Right lobe of liver (tissue), 6 donors: Measurements from ENCODE around the gene WFDC1. TPM values are rescaled to one million over a fixed set of nuclear protein-coding genes. Genes with fewer than 3 reads are reported as not detected.

Experiments used
- ATAC-seq, 4 donors: fragments of 200-7000 bp; cut with Tn5 transposase; one replicate each; pipeline ENCODE4 v1.9.1; 2020; ENCODE audit warnings: mild to moderate bottlenecking in 4 of 4, moderate library complexity in 4 of 4
- DNase-seq, 3 donors: peaks; one replicate each; pipeline ENCODE4 v3.0.0-alpha.2; 2020
- H3K27ac ChIP-seq, 3 donors: fragments of 200-600 bp; one replicate each; pipeline ENCODE4 v1.8.0; 2022
- H3K27me3 ChIP-seq, 2 donors: fragments of 200-600 bp; one replicate each; pipeline ENCODE4 v1.8.0; 2022
- H3K36me3 ChIP-seq, 4 donors: fragments of 200-600 bp; sonication (generic) in 1 of 4; one replicate each; pipeline versions ENCODE4 v1.5.1 to v1.8.0; 2017 to 2022; ENCODE audit warnings: control low read depth in 1 of 4
- H3K4me1 ChIP-seq, 4 donors: fragments of 200-600 bp; sonication (generic) in 1 of 4; one replicate each; pipeline versions ENCODE4 v1.5.1 to v1.8.0; 2017 to 2022; ENCODE audit warnings: control low read depth in 1 of 4
- H3K4me3 ChIP-seq, 3 donors: fragments of 200-600 bp; one replicate each; pipeline ENCODE4 v1.8.0; 2022
- H3K9me3 ChIP-seq, 4 donors: fragments of 200-600 bp; sonication (generic) in 1 of 4; one replicate each; pipeline versions ENCODE4 v1.5.1 to v1.8.0; 2017 to 2022; ENCODE audit warnings: control low read depth in 1 of 4
- POLR2A ChIP-seq: fragments of 450-650 bp; IDR thresholded peaks from one replicate; pipeline ENCODE4 v1.6.1; 2017; ENCODE audit warnings: antibody characterized with exemption, mild to moderate bottlenecking
- WGBS: methylation state at CpG from one replicate; pipeline ENCODE4 v1.1.6; 2018; ENCODE audit warnings: low coverage, low lambda C conversion rate; ENCODE audit not compliant: insufficient coverage; ENCODE audit errors: missing lambda C conversion rate; 5-methylcytosine and 5-hydroxymethylcytosine counted together
- intact Hi-C, 2 donors: fragments of 100-400 bp; cut with DNase I; formaldehyde crosslinking; loops; one replicate each; pipeline versions ENCODE4 v1.11.2 to v1.14.1; 2022
- total RNA-seq, 6 experiments: library from RNA; depleted of rRNA in 2 of 6; stranded (reverse); fragments of >200 nt in 2 of 6; fragmentation: NEBNext Ultra II Directional in 3 of 6; extraction: Animal tissue kit (Norgen Biotek cat#: 25700) in 3 of 6; gene quantifications; one replicate each; pipeline versions ENCODE4 v1.1.0 to v1.2.4, GENCODE V29; 2016 to 2023
- TF ChIP-seq, protein P1 (sequence below), 4 donors: fragments of 200-600 bp in 3 of 4; fragments of 450-650 bp in 1 of 4; IDR thresholded peaks; one replicate each; pipeline versions ENCODE4 v1.5.1 to v1.8.0; 2016 to 2022; ENCODE audit warnings: antibody characterized with exemption in 4 of 4, mild to moderate bottlenecking in 2 of 4
- donor health status: DM: no; HTN: yes; CAD: no.
- donor health status: DM: no; HTN: no; CAD: no.
- donor health status: DM: no; HTN: no; CAD: no.
- donor health status: DM: no; HTN: yes; CAD: no.
- donor health status: DM: no; HTN: yes; CAD: no.

Gene WFDC1
- total RNA-seq, 6 experiments from 2014 or later = 0.64 to 5.0 (median 2.3) TPM

DNA sequence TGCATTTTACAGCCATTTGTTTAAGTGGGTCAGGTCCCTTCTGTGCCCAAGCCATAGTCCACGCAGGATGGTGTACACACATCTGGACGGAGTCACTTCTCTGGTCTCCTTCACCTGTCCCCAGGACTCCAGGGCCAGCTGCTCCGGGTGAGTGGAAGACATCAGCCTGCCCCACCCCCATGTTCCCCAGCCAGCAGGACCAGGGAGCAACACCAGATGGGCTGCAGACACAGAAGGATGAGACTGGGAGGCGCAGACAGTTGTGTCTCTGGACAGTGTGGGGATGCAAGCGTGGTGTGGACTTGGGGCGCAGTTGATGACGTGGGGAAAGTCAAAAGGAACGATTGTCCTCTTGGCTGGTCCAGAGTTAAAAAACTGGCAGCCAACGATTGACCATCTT is 24.6 kb upstream of the WFDC1 start:
- no peak for ATAC-seq
- Histone ChIP-seq H3K4me1 (no peaks in the 10 kb centered on the region), H3K9me3 (no peaks in the 10 kb centered on the region), H3K36me3 (no peaks in the 10 kb centered on the region), H3K27me3 (no peaks in the 10 kb centered on the region), H3K27ac (no peak overlapping the region), H3K4me3 (no peak overlapping the region)
- intact Hi-C loops = no loop called here
- TF ChIP-seq, protein P1, sequence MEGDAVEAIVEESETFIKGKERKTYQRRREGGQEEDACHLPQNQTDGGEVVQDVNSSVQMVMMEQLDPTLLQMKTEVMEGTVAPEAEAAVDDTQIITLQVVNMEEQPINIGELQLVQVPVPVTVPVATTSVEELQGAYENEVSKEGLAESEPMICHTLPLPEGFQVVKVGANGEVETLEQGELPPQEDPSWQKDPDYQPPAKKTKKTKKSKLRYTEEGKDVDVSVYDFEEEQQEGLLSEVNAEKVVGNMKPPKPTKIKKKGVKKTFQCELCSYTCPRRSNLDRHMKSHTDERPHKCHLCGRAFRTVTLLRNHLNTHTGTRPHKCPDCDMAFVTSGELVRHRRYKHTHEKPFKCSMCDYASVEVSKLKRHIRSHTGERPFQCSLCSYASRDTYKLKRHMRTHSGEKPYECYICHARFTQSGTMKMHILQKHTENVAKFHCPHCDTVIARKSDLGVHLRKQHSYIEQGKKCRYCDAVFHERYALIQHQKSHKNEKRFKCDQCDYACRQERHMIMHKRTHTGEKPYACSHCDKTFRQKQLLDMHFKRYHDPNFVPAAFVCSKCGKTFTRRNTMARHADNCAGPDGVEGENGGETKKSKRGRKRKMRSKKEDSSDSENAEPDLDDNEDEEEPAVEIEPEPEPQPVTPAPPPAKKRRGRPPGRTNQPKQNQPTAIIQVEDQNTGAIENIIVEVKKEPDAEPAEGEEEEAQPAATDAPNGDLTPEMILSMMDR (IDR thresholded peaks at IDR 0.05) = no peak
- TF ChIP-seq POLR2A = no peak
- 61% methylated on average over 7 of the region's 9 CpGs for WGBS
- peak in 1 of 3 donors; percentile 46 for DNase-seq

GRCh38 chr16:84270531-84270930 is 24.1 kb upstream of the WFDC1 start:
- no peaks in the 10 kb centered on the region for H3K27me3 ChIP-seq
- TF ChIP-seq, protein P1 (IDR thresholded peaks at IDR 0.05) = no peak
- TF ChIP-seq POLR2A = no peak
- H3K4me3 ChIP-seq = no peak overlapping the region
- intact Hi-C loops = no loop called here
- H3K9me3 ChIP-seq = no peaks in the 10 kb centered on the region
- H3K4me1 ChIP-seq = no peaks in the 10 kb centered on the region
- ATAC-seq = no peak
- H3K27ac ChIP-seq = no peak overlapping the region
- no peaks in the 10 kb centered on the region for H3K36me3 ChIP-seq
- peak in 1 of 3 donors; percentile 26 for DNase-seq
- 82% methylated on average over 4 of the region's 10 CpGs for WGBS

GRCh38 chr16:84271037-84271436 is 23.6 kb upstream of the WFDC1 start:
- DNase-seq (no peak), ATAC-seq (no peak)
- Histone ChIP-seq H3K9me3 (no peaks in the 10 kb centered on the region), H3K27me3 (no peaks in the 10 kb centered on the region), H3K4me3 (no peak overlapping the region), H3K27ac (no peak overlapping the region), H3K36me3 (no peaks in the 10 kb centered on the region), H3K4me1 (no peaks in the 10 kb centered on the region)
- intact Hi-C loops = no loop called here
- 17% methylated on average over 1 of the region's 1 CpG for WGBS
- TF ChIP-seq, protein P1 (IDR thresholded peaks at IDR 0.05) = no peak
- TF ChIP-seq POLR2A = no peak

DNA sequence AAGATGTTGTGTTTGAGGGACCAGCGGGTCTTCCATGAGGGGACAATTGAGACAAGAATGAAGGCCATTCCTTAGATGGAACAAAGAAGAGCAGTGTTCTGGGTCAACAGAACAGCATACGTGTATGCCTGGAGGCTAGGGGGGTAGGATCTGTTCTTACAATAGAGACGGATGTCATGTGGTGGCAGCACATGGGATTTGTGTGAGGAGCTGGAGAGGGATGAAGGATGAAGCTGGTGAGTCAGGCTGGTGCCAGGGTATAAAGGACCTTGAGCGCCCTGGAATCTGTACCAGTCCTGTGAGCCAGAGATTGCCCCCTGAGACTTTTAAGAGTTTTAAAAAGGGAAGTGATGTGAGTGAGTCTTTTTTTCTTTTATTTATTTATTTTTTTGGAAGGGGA is 22.8 kb upstream of the WFDC1 start:
- Histone ChIP-seq H3K27ac (no peak overlapping the region), H3K4me1 (no peaks in the 10 kb centered on the region), H3K27me3 (no peaks in the 10 kb centered on the region), H3K9me3 (no peaks in the 10 kb centered on the region), H3K4me3 (no peak overlapping the region), H3K36me3 (no peaks in the 10 kb centered on the region)
- ATAC-seq = no peak
- no peak for DNase-seq
- TF ChIP-seq, protein P1 (IDR thresholded peaks at IDR 0.05) = no peak
- TF ChIP-seq POLR2A = no peak
- WGBS = 53% methylated on average over 4 of the region's 4 CpGs
- intact Hi-C loops = no loop called here

- TF ChIP-seq, protein P1 (IDR thresholded peaks at IDR 0.05) = no peak
- no peak for TF ChIP-seq POLR2A
- H3K4me3 ChIP-seq = no peak overlapping the region
- DNase-seq (no peak), ATAC-seq (no peak)
- 31% methylated on average over 1 of the region's 1 CpG for WGBS
- H3K4me1 ChIP-seq = no peaks in the 10 kb centered on the region
- H3K36me3 ChIP-seq = no peaks in the 10 kb centered on the region
- no peaks in the 10 kb centered on the region for H3K9me3 ChIP-seq
- H3K27me3 ChIP-seq = no peaks in the 10 kb centered on the region
- intact Hi-C loops = no loop called here
- H3K27ac ChIP-seq = no peak overlapping the region
These were observed 21.8 kb upstream of the WFDC1 start for GRCh38 chr16:84272740-84273320.
